Activated T-helper 1 cell treated with Interleukin-2 at 50 U/mL for 16 hours (primary cell): ENCODE results near the gene ABTB2.
"Not testable (repeated sequence)": the region's sequence is repeated elsewhere in the genome, so short reads cannot be mapped to it uniquely, and the experiment has no call there.

Experiments used
- DNase-seq: peaks from one replicate; pipeline ENCODE4 v3.0.0-alpha.2; 2020; ENCODE audit warnings: low read depth

The ABTB2 gene

GRCh38 chr11:34185926-34186841 lies 171.6 kb downstream of the ABTB2 start:
- no peak for DNase-seq

- no peak for DNase-seq
Measured at GRCh38 chr11:34184505-34185015, 173.2 kb downstream of the ABTB2 start.

GRCh38 chr11:34183848-34184391 lies 173.9 kb downstream of the ABTB2 start:
- DNase-seq: no peak

GRCh38 chr11:34182921-34183685 lies 174.7 kb downstream of the ABTB2 start:
- no peak for DNase-seq

- no peak for DNase-seq
Measured at GRCh38 chr11:34182425-34182824, 175.4 kb downstream of the ABTB2 start.

- no peak for DNase-seq
Measured at GRCh38 chr11:34181856-34182405, 175.9 kb downstream of the ABTB2 start.

GRCh38 chr11:34181251-34181650 lies 176.6 kb downstream of the ABTB2 start:
- DNase-seq: no peak

- not testable (repeated sequence) for DNase-seq
Measured at GRCh38 chr11:34180814-34181165, 177.0 kb downstream of the ABTB2 start.

GRCh38 chr11:34180040-34180813 lies 177.6 kb downstream of the ABTB2 start:
- no peak for DNase-seq

- DNase-seq: no peak
Measured at GRCh38 chr11:34179026-34179675, 178.7 kb downstream of the ABTB2 start.

GRCh38 chr11:34178209-34178821 lies 179.5 kb downstream of the ABTB2 start:
- DNase-seq: no peak

GRCh38 chr11:34176751-34177209 lies 181.0 kb downstream of the ABTB2 start:
- DNase-seq: no peak

- no peak for DNase-seq
Measured at GRCh38 chr11:34175284-34176019, 182.4 kb downstream of the ABTB2 start.

GRCh38 chr11:34174412-34175041 lies 183.3 kb downstream of the ABTB2 start:
- DNase-seq: peak; percentile 61

GRCh38 chr11:34173050-34173449 lies 184.8 kb downstream of the ABTB2 start:
- no peak for DNase-seq

GRCh38 chr11:34169686-34170085 lies 188.1 kb downstream of the ABTB2 start:
- no peak for DNase-seq

- no peak for DNase-seq
Measured at GRCh38 chr11:34168642-34169420, 189.0 kb downstream of the ABTB2 start.

GRCh38 chr11:34167961-34168360 lies 189.8 kb downstream of the ABTB2 start:
- no peak for DNase-seq
